ENCODE data around the gene MSH6.
A peak's percentile ranks its signal among the peaks of the same experiment; 100 is the strongest.

MSH6 gene

DNA sequence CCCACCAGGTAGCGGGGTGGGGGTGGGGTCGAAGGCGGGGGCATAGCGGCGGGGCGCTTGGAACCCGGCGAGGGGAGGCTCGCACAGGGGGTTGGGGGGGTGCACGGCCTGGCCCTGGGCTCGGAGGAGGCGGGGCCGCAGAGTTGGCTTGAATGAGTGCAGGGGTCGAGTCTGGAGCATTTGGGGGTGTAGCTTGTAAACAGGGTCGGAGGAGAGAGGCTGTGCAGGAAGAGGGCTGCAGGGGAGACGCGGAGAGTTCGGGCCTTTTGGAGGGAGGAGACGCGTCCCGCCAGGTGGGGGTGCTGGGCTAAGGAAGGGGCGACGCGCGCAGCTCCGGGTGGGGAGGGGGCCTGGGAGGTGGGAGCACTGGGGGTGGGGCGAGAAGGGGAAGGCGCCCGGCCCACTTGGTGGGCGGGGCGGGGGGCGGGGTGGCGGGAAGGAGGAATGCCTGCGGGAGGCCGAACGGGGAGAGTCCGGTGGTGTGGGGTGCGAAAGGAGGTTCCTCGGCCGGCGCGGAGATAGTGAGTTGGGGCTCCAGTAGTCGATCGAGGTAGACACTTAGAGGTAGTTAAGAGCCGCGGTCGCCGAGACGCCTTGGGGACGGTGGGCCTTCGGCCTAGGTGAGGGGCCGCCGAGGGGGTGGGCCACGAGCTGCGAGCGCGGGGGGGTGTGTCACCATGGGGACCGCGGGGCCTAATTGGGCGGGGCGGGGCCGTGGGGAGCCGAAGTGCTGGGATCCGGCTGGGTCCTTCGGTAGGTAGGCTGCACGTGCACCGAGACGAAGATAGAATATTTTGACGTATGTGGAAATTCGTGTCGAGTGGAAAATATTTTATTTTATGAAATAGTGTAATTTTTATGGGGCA, 774 bp downstream of the MSH6 start:
- Histone ChIP-seq H3K9ac (ENCODE audit: low read length in 2 of 2) (peak overlapping the region in 1 of 2 donors; percentile 88), H3K36me3 (ENCODE audit: control insufficient read depth in 2 of 2, insufficient read depth in 2 of 2, low read length in 2 of 2) (no peaks in the 10 kb centered on the region), H3K27ac (ENCODE audit: low read length) (peak overlapping the region; percentile 76), H3K27me3 (ENCODE audit: control insufficient read depth in 1 of 2, insufficient read depth in 2 of 2, low read length in 2 of 2) (no peaks in the 10 kb centered on the region), H3K4me1 (ENCODE audit: control insufficient read depth, insufficient read depth, low read length) (peaks cover 9% of the 10 kb centered on the region), H3K9me3 (ENCODE audit: control insufficient read depth in 2 of 2, low read length in 2 of 2) (no peaks in the 10 kb centered on the region), H3K4me3 (ENCODE audit: low read length in 2 of 2) (peak overlapping the region; percentile 79 to 87)

DNA sequence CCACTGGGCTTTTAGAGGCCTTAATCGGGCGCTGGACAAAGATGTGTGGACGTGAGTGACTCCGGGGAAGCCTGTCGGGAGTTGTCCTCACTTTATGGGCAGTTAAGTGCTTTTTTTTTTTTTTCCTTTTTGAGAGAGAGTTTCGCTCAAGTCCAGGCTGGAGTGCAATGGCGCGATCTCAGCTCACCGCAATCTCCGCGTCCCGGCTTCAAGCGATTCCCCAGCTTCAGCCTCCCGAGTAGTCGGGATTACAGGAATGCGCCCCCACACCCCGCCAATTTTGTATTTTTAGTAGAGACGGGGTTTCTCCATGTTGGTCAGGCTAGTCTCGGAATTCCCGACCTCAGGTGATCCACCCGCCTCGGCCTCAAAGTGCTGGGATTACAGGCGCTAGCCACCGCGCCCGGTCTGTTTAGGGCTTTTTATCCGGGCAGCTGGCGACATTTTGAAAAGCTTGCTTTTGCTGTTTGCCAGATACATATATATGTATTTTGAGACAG, 1.5 kb downstream of the MSH6 start:
- H3K9ac ChIP-seq (ENCODE audit: low read length in 2 of 2) = peak overlapping the region in 1 of 2 donors; percentile 48
- H3K9me3 ChIP-seq (ENCODE audit: control insufficient read depth in 2 of 2, low read length in 2 of 2) = no peaks in the 10 kb centered on the region
- no peaks in the 10 kb centered on the region for H3K27me3 ChIP-seq (ENCODE audit: control insufficient read depth in 1 of 2, insufficient read depth in 2 of 2, low read length in 2 of 2)
- peaks cover 9% of the 10 kb centered on the region for H3K4me1 ChIP-seq (ENCODE audit: control insufficient read depth, insufficient read depth, low read length)
- H3K27ac ChIP-seq (ENCODE audit: low read length) = peak overlapping the region; percentile 31
- no peaks in the 10 kb centered on the region for H3K36me3 ChIP-seq (ENCODE audit: control insufficient read depth in 2 of 2, insufficient read depth in 2 of 2, low read length in 2 of 2)
- peak overlapping the region; percentile 67 to 87 for H3K4me3 ChIP-seq (ENCODE audit: low read length in 2 of 2)

DNA sequence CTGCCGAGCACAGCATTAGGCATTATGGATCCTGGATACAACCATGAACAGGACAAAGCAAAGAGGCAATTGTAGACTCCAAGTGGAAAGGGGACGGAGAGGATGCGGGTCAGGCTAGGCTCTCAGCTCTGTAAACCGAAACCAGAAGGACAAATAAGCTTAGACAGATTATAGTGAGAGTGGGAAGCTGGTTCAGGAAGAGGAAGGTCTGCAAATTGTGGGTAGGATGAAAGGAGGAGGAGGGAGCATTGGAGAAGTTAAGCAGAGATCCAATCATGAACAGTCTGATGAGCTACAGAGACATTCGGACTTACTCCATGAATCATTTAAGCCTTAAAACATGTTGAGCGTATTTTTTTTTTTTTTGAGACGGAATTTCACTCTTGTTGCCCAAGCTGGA, 3.0 kb downstream of the MSH6 start:
- Histone ChIP-seq H3K9me3 (ENCODE audit: control insufficient read depth in 2 of 2, low read length in 2 of 2) (no peaks in the 10 kb centered on the region), H3K36me3 (ENCODE audit: control insufficient read depth in 2 of 2, insufficient read depth in 2 of 2, low read length in 2 of 2) (no peaks in the 10 kb centered on the region), H3K9ac (ENCODE audit: low read length in 2 of 2) (no peak overlapping the region), H3K4me1 (ENCODE audit: control insufficient read depth, insufficient read depth, low read length) (peaks cover 9% of the 10 kb centered on the region), H3K27ac (ENCODE audit: low read length) (no peak overlapping the region), H3K27me3 (ENCODE audit: control insufficient read depth in 1 of 2, insufficient read depth in 2 of 2, low read length in 2 of 2) (no peaks in the 10 kb centered on the region), H3K4me3 (ENCODE audit: low read length in 2 of 2) (no peak overlapping the region)

DNA sequence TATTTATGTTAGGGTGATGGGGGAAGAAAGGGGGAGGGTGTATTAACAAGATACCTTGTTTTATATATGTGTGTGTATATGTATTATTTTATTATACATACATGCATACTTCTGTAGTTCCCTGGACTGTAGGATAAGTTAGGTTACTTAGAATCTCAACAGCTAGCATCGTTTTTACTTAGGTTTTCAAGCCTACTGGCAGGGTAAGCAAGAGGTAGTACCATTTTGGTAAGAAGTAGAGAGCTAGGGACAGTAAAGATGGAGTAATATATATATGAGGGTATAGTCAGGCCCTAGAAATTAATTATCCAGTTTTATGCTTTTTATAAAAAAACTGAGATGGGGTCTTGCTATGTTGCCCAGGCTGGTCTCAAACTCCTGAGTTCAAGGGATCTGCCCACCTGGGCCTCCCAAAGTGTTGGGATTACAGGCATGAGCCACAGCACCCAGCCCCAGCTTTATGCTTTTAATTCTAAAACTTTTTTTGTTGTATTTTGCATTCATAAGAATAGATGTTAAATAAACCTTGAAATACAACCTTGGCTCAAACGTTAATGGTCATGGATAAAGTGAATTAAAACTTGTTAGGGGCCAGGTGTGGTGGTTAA, 13.2 kb downstream of the MSH6 start:
- Histone ChIP-seq H3K36me3 (ENCODE audit: control insufficient read depth in 2 of 2, insufficient read depth in 2 of 2, low read length in 2 of 2) (peaks cover 37 to 42% of the 10 kb centered on the region in 2 donors), H3K9me3 (ENCODE audit: control insufficient read depth in 2 of 2, low read length in 2 of 2) (no peaks in the 10 kb centered on the region), H3K9ac (ENCODE audit: low read length in 2 of 2) (no peak overlapping the region), H3K27me3 (ENCODE audit: control insufficient read depth in 1 of 2, insufficient read depth in 2 of 2, low read length in 2 of 2) (no peaks in the 10 kb centered on the region), H3K4me3 (ENCODE audit: low read length in 2 of 2) (no peak overlapping the region), H3K27ac (ENCODE audit: low read length) (no peak overlapping the region), H3K4me1 (ENCODE audit: control insufficient read depth, insufficient read depth, low read length) (no peaks in the 10 kb centered on the region)

GRCh38 chr2:47798631-47799030, 15.7 kb downstream of the MSH6 start:
- H3K4me3 ChIP-seq (ENCODE audit: low read length in 2 of 2) = no peak overlapping the region

GRCh38 chr2:47799031-47799609, 16.2 kb downstream of the MSH6 start:
- Histone ChIP-seq H3K27ac (ENCODE audit: low read length) (no peak overlapping the region), H3K4me3 (ENCODE audit: low read length in 2 of 2) (no peak overlapping the region), H3K9ac (ENCODE audit: low read length in 2 of 2) (no peak overlapping the region), H3K4me1 (ENCODE audit: control insufficient read depth, insufficient read depth, low read length) (no peaks in the 10 kb centered on the region), H3K36me3 (ENCODE audit: control insufficient read depth in 2 of 2, insufficient read depth in 2 of 2, low read length in 2 of 2) (peaks cover 56 to 59% of the 10 kb centered on the region in 2 donors), H3K9me3 (ENCODE audit: control insufficient read depth in 2 of 2, low read length in 2 of 2) (peaks cover 5 to 6% of the 10 kb centered on the region in 2 donors), H3K27me3 (ENCODE audit: control insufficient read depth in 1 of 2, insufficient read depth in 2 of 2, low read length in 2 of 2) (no peaks in the 10 kb centered on the region)

More at GRCh38 chr2:47798631-47799030, 15.7 kb downstream of the MSH6 start:
- no peak overlapping the region for H3K9ac ChIP-seq (ENCODE audit: low read length in 2 of 2)
- peaks cover 53 to 55% of the 10 kb centered on the region in 2 donors for H3K36me3 ChIP-seq (ENCODE audit: control insufficient read depth in 2 of 2, insufficient read depth in 2 of 2, low read length in 2 of 2)
- H3K27me3 ChIP-seq (ENCODE audit: control insufficient read depth in 1 of 2, insufficient read depth in 2 of 2, low read length in 2 of 2) = no peaks in the 10 kb centered on the region
- H3K4me1 ChIP-seq (ENCODE audit: control insufficient read depth, insufficient read depth, low read length) = no peaks in the 10 kb centered on the region
- peaks cover 4 to 6% of the 10 kb centered on the region in 2 donors for H3K9me3 ChIP-seq (ENCODE audit: control insufficient read depth in 2 of 2, low read length in 2 of 2)
- no peak overlapping the region for H3K27ac ChIP-seq (ENCODE audit: low read length)

DNA sequence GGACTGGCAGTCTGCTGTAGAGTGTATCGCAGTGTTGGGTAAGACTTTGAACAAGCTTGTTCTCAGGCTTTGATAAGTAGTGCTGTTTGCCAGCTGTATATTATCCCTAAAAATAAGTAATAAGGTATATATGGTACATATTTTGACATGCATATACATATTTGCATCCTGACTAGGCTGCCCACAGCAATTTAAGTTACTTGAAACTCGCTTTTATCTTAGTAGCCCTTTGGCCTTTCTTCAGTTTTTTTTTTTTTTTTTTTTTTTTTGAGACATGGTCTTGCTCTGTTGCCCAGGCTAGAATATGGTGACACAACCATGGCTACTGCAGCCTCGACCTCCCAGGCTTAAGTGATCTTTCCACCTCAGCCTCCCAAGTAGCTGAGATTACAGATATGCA, 18.2 kb downstream of the MSH6 start:
- Histone ChIP-seq H3K27me3 (ENCODE audit: control insufficient read depth in 1 of 2, insufficient read depth in 2 of 2, low read length in 2 of 2) (no peaks in the 10 kb centered on the region), H3K4me1 (ENCODE audit: control insufficient read depth, insufficient read depth, low read length) (no peaks in the 10 kb centered on the region), H3K4me3 (ENCODE audit: low read length in 2 of 2) (no peak overlapping the region), H3K36me3 (ENCODE audit: control insufficient read depth in 2 of 2, insufficient read depth in 2 of 2, low read length in 2 of 2) (peaks cover 63 to 69% of the 10 kb centered on the region in 2 donors), H3K27ac (ENCODE audit: low read length) (no peak overlapping the region), H3K9ac (ENCODE audit: low read length in 2 of 2) (no peak overlapping the region), H3K9me3 (ENCODE audit: control insufficient read depth in 2 of 2, low read length in 2 of 2) (peaks cover 5 to 6% of the 10 kb centered on the region in 2 donors)

GRCh38 chr2:47803363-47803762, 20.4 kb downstream of the MSH6 start:
- peaks cover 55 to 69% of the 10 kb centered on the region in 2 donors for H3K36me3 ChIP-seq (ENCODE audit: control insufficient read depth in 2 of 2, insufficient read depth in 2 of 2, low read length in 2 of 2)

DNA sequence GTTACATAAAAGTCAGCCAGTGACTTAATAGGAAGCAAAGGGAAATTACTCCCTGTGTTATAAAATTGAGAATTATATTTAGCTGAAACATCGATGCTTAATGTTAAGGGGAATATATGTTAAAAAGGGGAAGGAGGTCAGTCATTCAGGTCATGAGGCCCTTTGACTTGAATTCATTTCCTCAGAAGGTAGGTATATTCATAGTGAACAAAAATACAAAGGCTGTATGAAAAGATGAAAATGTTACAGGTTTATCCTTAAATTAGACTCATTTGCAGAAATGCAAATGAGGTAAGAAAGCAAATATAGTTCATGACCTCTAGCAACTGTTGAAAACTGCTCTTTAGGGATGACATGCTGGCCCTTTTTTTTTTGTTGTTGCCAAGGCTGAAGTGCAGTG, 20.8 kb downstream of the MSH6 start:
- Histone ChIP-seq H3K27me3 (ENCODE audit: control insufficient read depth in 1 of 2, insufficient read depth in 2 of 2, low read length in 2 of 2) (no peaks in the 10 kb centered on the region), H3K4me3 (ENCODE audit: low read length in 2 of 2) (no peak overlapping the region), H3K9ac (ENCODE audit: low read length in 2 of 2) (no peak overlapping the region), H3K36me3 (ENCODE audit: control insufficient read depth in 2 of 2, insufficient read depth in 2 of 2, low read length in 2 of 2) (peaks cover 51 to 66% of the 10 kb centered on the region in 2 donors), H3K27ac (ENCODE audit: low read length) (no peak overlapping the region), H3K9me3 (ENCODE audit: control insufficient read depth in 2 of 2, low read length in 2 of 2) (peaks cover 5 to 6% of the 10 kb centered on the region in 2 donors), H3K4me1 (ENCODE audit: control insufficient read depth, insufficient read depth, low read length) (no peaks in the 10 kb centered on the region)

More at GRCh38 chr2:47803363-47803762, 20.4 kb downstream of the MSH6 start:
- Histone ChIP-seq H3K4me1 (ENCODE audit: control insufficient read depth, insufficient read depth, low read length) (no peaks in the 10 kb centered on the region), H3K9ac (ENCODE audit: low read length in 2 of 2) (no peak overlapping the region), H3K27me3 (ENCODE audit: control insufficient read depth in 1 of 2, insufficient read depth in 2 of 2, low read length in 2 of 2) (no peaks in the 10 kb centered on the region), H3K27ac (ENCODE audit: low read length) (no peak overlapping the region), H3K9me3 (ENCODE audit: control insufficient read depth in 2 of 2, low read length in 2 of 2) (peaks cover 5 to 6% of the 10 kb centered on the region in 2 donors), H3K4me3 (ENCODE audit: low read length in 2 of 2) (no peak overlapping the region)

DNA sequence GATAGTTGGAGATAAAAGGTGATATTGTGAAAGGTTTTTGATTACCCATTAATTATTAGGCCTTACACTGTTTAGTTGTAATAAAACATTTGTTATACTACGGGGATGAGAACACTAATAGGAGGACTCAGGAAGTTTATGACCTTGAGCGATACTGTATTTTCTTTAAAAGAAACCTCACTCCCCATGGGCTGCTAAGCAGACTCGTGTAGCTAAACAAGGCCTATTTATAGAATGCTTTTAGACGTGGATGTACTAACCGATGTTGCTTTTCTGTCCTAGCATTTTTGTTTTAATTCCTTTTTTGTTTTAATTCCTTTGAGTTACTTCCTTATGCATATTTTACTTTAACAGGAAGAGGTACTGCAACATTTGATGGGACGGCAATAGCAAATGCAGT, 22.9 kb downstream of the MSH6 start:
- no peaks in the 10 kb centered on the region for H3K4me1 ChIP-seq (ENCODE audit: control insufficient read depth, insufficient read depth, low read length)
- no peak overlapping the region for H3K27ac ChIP-seq (ENCODE audit: low read length)
- H3K9ac ChIP-seq (ENCODE audit: low read length in 2 of 2) = no peak overlapping the region
- no peaks in the 10 kb centered on the region for H3K27me3 ChIP-seq (ENCODE audit: control insufficient read depth in 1 of 2, insufficient read depth in 2 of 2, low read length in 2 of 2)
- no peak overlapping the region for H3K4me3 ChIP-seq (ENCODE audit: low read length in 2 of 2)
- peaks cover 5 to 6% of the 10 kb centered on the region in 2 donors for H3K9me3 ChIP-seq (ENCODE audit: control insufficient read depth in 2 of 2, low read length in 2 of 2)
- peaks cover 40 to 57% of the 10 kb centered on the region in 2 donors for H3K36me3 ChIP-seq (ENCODE audit: control insufficient read depth in 2 of 2, insufficient read depth in 2 of 2, low read length in 2 of 2)
